HepG2 (cell line): Measurements from ENCODE around the gene EMILIN1. TPM values are rescaled to one million over a fixed set of nuclear protein-coding genes. Genes with fewer than 3 reads are reported as not detected.

Experiments
- CBFB ChIP-seq: sonication (generic); formaldehyde crosslinking; IDR thresholded peaks from 2 replicates; pipeline ENCODE4 v1.4.0; 2020; ENCODE audit warnings: missing genetic modification reagents
- CBX2 ChIP-seq, 2 experiments: fragments of 200-600 bp in 1 of 2; sonication (generic); formaldehyde crosslinking in 1 of 2; IDR thresholded peaks; 2 replicates each; pipeline versions ENCODE4 v1.7.0 to v1.8.1; 2018 to 2022; ENCODE audit warnings: low read depth in 2 of 2, low read length in 1 of 2, mild to moderate bottlenecking in 1 of 2, missing genetic modification reagents in 1 of 2
- DRAP1 ChIP-seq: IDR thresholded peaks from 2 replicates; pipeline ENCODE4 v1.6.1; 2016; ENCODE audit warnings: missing genetic modification reagents, missing compliant biosample characterization
- FOXO4 ChIP-seq: sonication (generic); formaldehyde crosslinking; conservative IDR thresholded peaks from 2 replicates; pipeline ENCODE4 v1.8.1; 2023; ENCODE audit warnings: missing genetic modification reagents
- HINFP ChIP-seq: sonication (generic); formaldehyde crosslinking; IDR thresholded peaks from 2 replicates; pipeline ENCODE4 v1.4.0; 2020; ENCODE audit warnings: low read depth, mild to moderate bottlenecking, missing genetic modification reagents
- HOXA7 ChIP-seq: sonication (generic); formaldehyde crosslinking; IDR thresholded peaks from 2 replicates; pipeline ENCODE4 v1.8.1; 2022; ENCODE audit warnings: mild to moderate bottlenecking, missing genetic modification reagents, moderate library complexity
- KAT8 ChIP-seq: IDR thresholded peaks from 2 replicates; pipeline ENCODE4 v1.6.1; 2016; ENCODE audit warnings: missing genetic modification reagents, missing compliant biosample characterization
- LCORL ChIP-seq, 2 experiments: fragments of 450-650 bp in 1 of 2; sonication (generic) in 1 of 2; formaldehyde crosslinking in 1 of 2; IDR thresholded peaks; 2 replicates each; pipeline versions ENCODE4 v1.5.0 to v1.6.1; 2017 to 2020; ENCODE audit warnings: antibody characterized with exemption in 1 of 2, missing genetic modification reagents in 1 of 2
- RXRA ChIP-seq: sonication (generic); formaldehyde crosslinking; IDR thresholded peaks from 2 replicates; pipeline ENCODE4 v1.5.1; 2020; ENCODE audit warnings: missing genetic modification reagents
- SCMH1 ChIP-seq: sonication (generic); formaldehyde crosslinking; IDR thresholded peaks from 2 replicates; pipeline ENCODE4 v1.9.0; 2021; ENCODE audit warnings: missing genetic modification reagents, mild to moderate bottlenecking, borderline replicate concordance
- SIN3B ChIP-seq: fragments of 150-350 bp; IDR thresholded peaks from 2 replicates; pipeline ENCODE4 v1.6.1; 2014; ENCODE audit warnings: low read length
- SP4 ChIP-seq: sonication (generic); formaldehyde crosslinking; IDR thresholded peaks from 2 replicates; pipeline ENCODE4 v1.8.1; 2023; ENCODE audit warnings: mild to moderate bottlenecking, missing genetic modification reagents
- ZBTB8A ChIP-seq: sonication (generic); formaldehyde crosslinking; IDR thresholded peaks from 2 replicates; pipeline ENCODE4 v1.4.0; 2020; ENCODE audit warnings: mild to moderate bottlenecking, low read depth, missing genetic modification reagents, borderline replicate concordance
- ZC3H4 ChIP-seq: sonication (generic); formaldehyde crosslinking; IDR thresholded peaks from 2 replicates; pipeline ENCODE4 v1.4.0; 2020; ENCODE audit warnings: missing genetic modification reagents, borderline replicate concordance
- ZNF513 ChIP-seq: sonication (generic); formaldehyde crosslinking; conservative IDR thresholded peaks from 2 replicates; pipeline ENCODE4 v1.5.0; 2020; ENCODE audit warnings: missing genetic modification reagents
- ZNF547 ChIP-seq: sonication (generic); formaldehyde crosslinking; IDR thresholded peaks from 2 replicates; pipeline ENCODE4 v1.5.1; 2020; ENCODE audit warnings: mild to moderate bottlenecking, missing genetic modification reagents
- polyA plus RNA-seq, 8 experiments: library from polyadenylated mRNA; depleted of rRNA in 3 of 8; stranded (reverse) in 7 of 8; unstranded in 1 of 8; fragments of >200 nt; fragmentation: Illumina TruSeq in 4 of 8; extraction: Trizol in 4 of 8; gene quantifications; 2 replicates each; pipeline versions ENCODE4 v1.2.1 to v1.2.3, GENCODE V29; 2011 to 2016; ENCODE audit warnings: low read depth in 4 of 8, missing spikeins in 1 of 8, mixed read lengths in 1 of 8; ENCODE audit not compliant: insufficient read depth in 1 of 8
- total RNA-seq, 5 experiments: library from RNA; depleted of rRNA; stranded (reverse); fragments of >200 nt; fragmentation: Illumina TruSeq; extraction: Trizol; gene quantifications; 2 replicates each; pipeline ENCODE4 v1.2.3, GENCODE V29; 2016; ENCODE audit warnings: low read depth in 1 of 5
- TF ChIP-seq, protein P1 (sequence below): sonication (generic); formaldehyde crosslinking; IDR thresholded peaks from 2 replicates; pipeline ENCODE4 v1.4.0; 2020; ENCODE audit warnings: missing genetic modification reagents

Gene EMILIN1
- total and polyA plus RNA-seq, 2 of the 13 experiments (the other 11 are each of a cell fraction or from before 2014, with no cell fraction given): 8.1 to 9.7 TPM

- peak; percentile 30; the same call in 1 of the 2 replicates for TF ChIP-seq RXRA (CRISPR knock-in tag)
- no peak for TF ChIP-seq CBX2 (IDR thresholded peaks at IDR 0.05; ENCODE audit: low read depth, low read length)
- no peak for TF ChIP-seq CBX2 (CRISPR knock-in tag; IDR thresholded peaks at IDR 0.05; ENCODE audit: low read depth)
- peak; percentile 74; the same call in 1 of the 2 replicates for TF ChIP-seq ZNF513 (CRISPR knock-in tag)
- TF ChIP-seq ZC3H4 (CRISPR knock-in tag): no peak
- TF ChIP-seq HINFP (CRISPR knock-in tag): no peak
- peak; percentile 89; the same call in 1 of the 2 replicates for TF ChIP-seq ZNF547 (CRISPR knock-in tag)
- peak; percentile 89 for TF ChIP-seq KAT8
- peak; percentile 98; the same call in 1 of the 2 replicates for TF ChIP-seq ZBTB8A
- TF ChIP-seq HOXA7 (CRISPR knock-in tag): no peak
- TF ChIP-seq CBFB: peak; percentile 57; the same call in 1 of the 2 replicates
- no peak for TF ChIP-seq FOXO4 (CRISPR knock-in tag)
- peak; percentile 38 for TF ChIP-seq SP4 (CRISPR knock-in tag)
- TF ChIP-seq, protein P1, sequence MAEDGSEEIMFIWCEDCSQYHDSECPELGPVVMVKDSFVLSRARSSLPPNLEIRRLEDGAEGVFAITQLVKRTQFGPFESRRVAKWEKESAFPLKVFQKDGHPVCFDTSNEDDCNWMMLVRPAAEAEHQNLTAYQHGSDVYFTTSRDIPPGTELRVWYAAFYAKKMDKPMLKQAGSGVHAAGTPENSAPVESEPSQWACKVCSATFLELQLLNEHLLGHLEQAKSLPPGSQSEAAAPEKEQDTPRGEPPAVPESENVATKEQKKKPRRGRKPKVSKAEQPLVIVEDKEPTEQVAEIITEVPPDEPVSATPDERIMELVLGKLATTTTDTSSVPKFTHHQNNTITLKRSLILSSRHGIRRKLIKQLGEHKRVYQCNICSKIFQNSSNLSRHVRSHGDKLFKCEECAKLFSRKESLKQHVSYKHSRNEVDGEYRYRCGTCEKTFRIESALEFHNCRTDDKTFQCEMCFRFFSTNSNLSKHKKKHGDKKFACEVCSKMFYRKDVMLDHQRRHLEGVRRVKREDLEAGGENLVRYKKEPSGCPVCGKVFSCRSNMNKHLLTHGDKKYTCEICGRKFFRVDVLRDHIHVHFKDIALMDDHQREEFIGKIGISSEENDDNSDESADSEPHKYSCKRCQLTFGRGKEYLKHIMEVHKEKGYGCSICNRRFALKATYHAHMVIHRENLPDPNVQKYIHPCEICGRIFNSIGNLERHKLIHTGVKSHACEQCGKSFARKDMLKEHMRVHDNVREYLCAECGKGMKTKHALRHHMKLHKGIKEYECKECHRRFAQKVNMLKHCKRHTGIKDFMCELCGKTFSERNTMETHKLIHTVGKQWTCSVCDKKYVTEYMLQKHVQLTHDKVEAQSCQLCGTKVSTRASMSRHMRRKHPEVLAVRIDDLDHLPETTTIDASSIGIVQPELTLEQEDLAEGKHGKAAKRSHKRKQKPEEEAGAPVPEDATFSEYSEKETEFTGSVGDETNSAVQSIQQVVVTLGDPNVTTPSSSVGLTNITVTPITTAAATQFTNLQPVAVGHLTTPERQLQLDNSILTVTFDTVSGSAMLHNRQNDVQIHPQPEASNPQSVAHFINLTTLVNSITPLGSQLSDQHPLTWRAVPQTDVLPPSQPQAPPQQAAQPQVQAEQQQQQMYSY (CRISPR knock-in tag): peak; percentile 17; the same call in 1 of the 2 replicates
- no peak for TF ChIP-seq LCORL (IDR thresholded peaks at IDR 0.05)
- TF ChIP-seq LCORL (CRISPR knock-in tag; IDR thresholded peaks at IDR 0.05): 0 out of 2 replicates have a peak, but pooled peaks have one; percentile 15
- TF ChIP-seq SCMH1 (CRISPR knock-in tag): no peak
- TF ChIP-seq DRAP1 (CRISPR knock-in tag): peak; percentile 67
- no peak for TF ChIP-seq SIN3B
These were observed 45.7 kb upstream of the EMILIN1 start, which contains the start of gene TMEM214 (continued) for GRCh38 chr2:27032495-27033252.
